ENCODE measurements around the gene RBM4. TPM values are rescaled to one million over a fixed set of nuclear protein-coding genes. Genes with fewer than 3 reads are reported as not detected.
A peak's percentile ranks its signal among the peaks of the same experiment; 100 is the strongest.
"Not testable (repeated sequence)": the region's sequence is repeated elsewhere in the genome, so short reads cannot be mapped to it uniquely, and the experiment has no call there.

Gene RBM4
- total RNA-seq, 1 donor = 73.8 TPM

GRCh38 chr11:66637557-66638176 lies 836 bp upstream of the RBM4 start:
- no peak for DNase-seq (ENCODE audit: low read depth)
- H3K4me3 ChIP-seq (ENCODE audit: low read depth, low read length) = peak overlapping the region; percentile 65
- TF ChIP-seq CTCF (IDR thresholded peaks at IDR 0.05; ENCODE audit: insufficient read depth, low read length) = no peak

DNA sequence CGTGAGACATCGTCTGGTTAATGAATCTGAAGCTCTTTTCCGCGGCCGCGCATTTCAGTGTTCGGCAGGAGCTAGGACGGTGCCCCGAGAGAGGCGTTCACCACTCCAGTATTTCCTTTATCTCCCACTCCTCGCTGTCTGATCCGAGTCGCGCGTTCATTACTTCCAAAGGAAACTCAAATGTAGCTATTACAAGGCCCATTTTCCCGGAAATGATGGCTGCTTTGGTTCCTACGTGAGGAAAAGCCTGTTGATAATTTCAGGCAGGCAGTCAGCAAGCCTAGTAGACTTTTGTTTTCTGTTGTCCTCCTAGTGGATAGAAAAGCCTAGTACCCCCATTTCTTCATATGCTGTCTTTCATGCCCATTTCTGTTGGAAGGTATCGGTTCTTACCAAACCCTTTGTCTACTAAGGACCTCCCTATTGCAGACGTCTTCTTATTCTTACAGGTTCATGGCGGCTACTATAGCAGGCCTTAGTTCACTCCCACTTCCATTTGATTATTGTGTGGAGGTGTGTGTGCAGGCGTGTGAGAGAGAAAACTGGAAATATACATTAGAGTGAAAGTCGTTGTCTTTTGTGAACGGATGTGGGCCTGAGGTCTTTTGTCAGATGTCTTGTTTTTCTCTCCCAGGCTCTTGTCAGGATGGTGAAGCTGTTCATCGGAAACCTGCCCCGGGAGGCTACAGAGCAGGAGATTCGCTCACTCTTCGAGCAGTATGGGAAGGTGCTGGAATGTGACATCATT lies 737 bp downstream of the RBM4 start:
- H3K4me3 ChIP-seq (ENCODE audit: low read depth, low read length) = peak overlapping the region; percentile 91
- peak; percentile 62 for DNase-seq (ENCODE audit: low read depth)
- peak; percentile 31 for TF ChIP-seq CTCF (IDR thresholded peaks at IDR 0.05; ENCODE audit: insufficient read depth, low read length)

DNA sequence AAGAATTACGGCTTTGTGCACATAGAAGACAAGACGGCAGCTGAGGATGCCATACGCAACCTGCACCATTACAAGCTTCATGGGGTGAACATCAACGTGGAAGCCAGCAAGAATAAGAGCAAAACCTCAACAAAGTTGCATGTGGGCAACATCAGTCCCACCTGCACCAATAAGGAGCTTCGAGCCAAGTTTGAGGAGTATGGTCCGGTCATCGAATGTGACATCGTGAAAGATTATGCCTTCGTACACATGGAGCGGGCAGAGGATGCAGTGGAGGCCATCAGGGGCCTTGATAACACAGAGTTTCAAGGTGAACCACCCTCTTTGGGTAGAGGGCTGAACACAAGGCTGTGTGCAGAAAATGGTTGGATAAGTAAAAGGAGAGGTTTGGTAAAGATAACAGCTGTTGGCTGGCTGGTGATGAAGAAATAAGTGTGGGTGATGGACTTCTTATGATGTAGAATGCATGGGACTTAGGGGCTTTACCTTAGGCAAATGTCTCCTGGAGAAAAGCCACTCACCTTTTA lies 1.4 kb downstream of the RBM4 start:
- not testable (repeated sequence) for DNase-seq (ENCODE audit: low read depth)
- H3K4me3 ChIP-seq (ENCODE audit: low read depth, low read length) = peak overlapping the region; percentile 91

DNA sequence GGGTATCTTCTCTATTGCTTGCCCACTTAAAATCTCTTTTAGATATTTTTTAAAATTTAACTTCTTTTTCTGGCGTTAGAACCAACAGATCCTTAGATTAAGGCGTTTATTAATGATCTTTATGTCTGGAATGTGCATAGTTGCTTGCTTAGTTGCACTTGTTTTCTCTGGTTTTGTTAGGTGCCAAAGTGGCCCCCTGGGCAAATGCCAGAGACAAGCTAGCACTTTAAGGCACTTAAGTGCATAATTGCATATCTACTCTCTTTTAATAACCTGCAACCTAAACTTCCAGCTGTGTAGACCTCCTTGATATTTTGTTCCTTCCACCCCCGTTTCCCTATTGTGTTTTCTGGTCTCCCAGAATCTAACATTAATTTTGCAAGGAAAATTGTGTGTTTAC lies 3.3 kb downstream of the RBM4 start:
- no peak for TF ChIP-seq CTCF (IDR thresholded peaks at IDR 0.05; ENCODE audit: insufficient read depth, low read length)
- H3K4me3 ChIP-seq (ENCODE audit: low read depth, low read length) = peak overlapping the region; percentile 91
- peak; percentile 30 for DNase-seq (ENCODE audit: low read depth)

DNA sequence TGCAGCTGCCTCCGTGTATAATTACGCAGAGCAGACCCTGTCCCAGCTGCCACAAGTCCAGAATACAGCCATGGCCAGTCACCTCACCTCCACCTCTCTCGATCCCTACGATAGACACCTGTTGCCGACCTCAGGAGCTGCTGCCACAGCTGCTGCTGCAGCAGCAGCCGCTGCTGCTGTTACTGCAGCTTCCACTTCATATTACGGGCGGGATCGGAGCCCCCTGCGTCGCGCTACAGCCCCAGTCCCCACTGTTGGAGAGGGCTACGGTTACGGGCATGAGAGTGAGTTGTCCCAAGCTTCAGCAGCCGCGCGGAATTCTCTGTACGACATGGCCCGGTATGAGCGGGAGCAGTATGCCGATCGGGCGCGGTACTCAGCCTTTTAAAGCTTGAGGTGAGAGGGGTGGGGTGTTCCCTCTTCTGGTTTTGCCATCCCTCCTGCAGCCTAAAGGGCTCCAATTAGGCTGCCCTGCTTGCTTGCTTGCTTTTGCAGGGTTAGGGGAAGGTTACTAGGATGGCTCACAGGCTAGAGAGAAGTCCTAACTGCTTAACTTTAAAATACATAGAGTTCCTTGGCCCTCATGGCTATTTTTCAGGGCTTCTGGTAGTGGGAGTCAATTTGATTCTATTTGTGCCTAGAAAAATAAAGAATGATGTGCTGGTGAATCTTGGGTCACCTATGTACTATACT lies 5.4 kb downstream of the RBM4 start:
- DNase-seq (ENCODE audit: low read depth) = no peak
- H3K4me3 ChIP-seq (ENCODE audit: low read depth, low read length) = no peak overlapping the region
- TF ChIP-seq CTCF (IDR thresholded peaks at IDR 0.05; ENCODE audit: insufficient read depth, low read length) = no peak

DNA sequence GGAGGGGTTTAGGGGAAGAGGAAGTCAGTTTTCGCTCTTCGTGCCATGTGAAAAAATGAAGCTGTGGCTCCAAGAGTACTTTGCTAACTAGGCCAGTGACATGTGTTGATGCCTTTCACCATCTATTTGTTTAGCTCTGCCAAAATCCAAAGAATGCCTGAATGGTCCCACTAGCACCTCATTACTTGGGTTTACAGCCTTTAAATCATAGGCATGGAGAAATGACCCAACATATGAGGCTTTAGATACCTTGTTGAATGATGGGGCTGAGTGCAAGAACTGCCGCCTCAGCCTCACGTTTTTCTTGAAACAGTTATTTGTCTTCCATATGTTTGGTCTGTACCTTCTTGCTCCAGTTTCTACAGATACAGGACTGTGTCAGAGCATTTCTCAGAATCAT lies 8.3 kb downstream of the RBM4 start:
- no peak for TF ChIP-seq CTCF (IDR thresholded peaks at IDR 0.05; ENCODE audit: insufficient read depth, low read length)
- no peak for DNase-seq (ENCODE audit: low read depth)
- no peak overlapping the region for H3K4me3 ChIP-seq (ENCODE audit: low read depth, low read length)

- no peak for TF ChIP-seq CTCF (IDR thresholded peaks at IDR 0.05; ENCODE audit: insufficient read depth, low read length)
- DNase-seq (ENCODE audit: low read depth) = no peak
- no peak overlapping the region for H3K4me3 ChIP-seq (ENCODE audit: low read depth, low read length)
Observed at GRCh38 chr11:66649903-66650302, 11.4 kb downstream of the RBM4 start.
